ENCODE data around the gene MCC. TPM values are rescaled to one million over a fixed set of nuclear protein-coding genes. Genes with fewer than 3 reads are reported as not detected.

MCC gene
- total RNA-seq, 2 donors from 2014 or later: 164 to 187 TPM

- no peak for TF ChIP-seq CTCF (conservative IDR thresholded peaks at IDR 0.05)
- no peak overlapping the region for H3K27ac ChIP-seq (ENCODE audit: low read depth, low read length)
- 90 to 95% methylated on average over 5 of the region's 5 CpGs for WGBS, 2 experiments (ENCODE audit: insufficient coverage in 1 of 2, insufficient read length in 1 of 2)
- H3K27ac Mint-ChIP-seq: peak overlapping the region; percentile 10
- H3K36me3 ChIP-seq (ENCODE audit: control insufficient read depth, insufficient read depth, low read length): peaks cover 93% of the 10 kb centered on the region
- H3K27me3 ChIP-seq (ENCODE audit: control insufficient read depth, insufficient read depth, low read length, poor library complexity, severe bottlenecking): no peaks in the 10 kb centered on the region
- H3K9me3 Mint-ChIP-seq: peaks cover 5% of the 10 kb centered on the region
- no peaks in the 10 kb centered on the region for H3K27me3 Mint-ChIP-seq (ENCODE audit: insufficient read depth)
- H3K4me1 Mint-ChIP-seq: peaks cover 6% of the 10 kb centered on the region
- peaks cover 93% of the 10 kb centered on the region for H3K36me3 Mint-ChIP-seq (ENCODE audit: low read depth)
- no peak overlapping the region for H3K4me3 ChIP-seq (ENCODE audit: low read length)
- H3K4me1 ChIP-seq (ENCODE audit: control insufficient read depth, insufficient read depth, low read length): no peaks in the 10 kb centered on the region
- no peak overlapping the region for H3K4me3 Mint-ChIP-seq
- DNase-seq: no peak
- no peak overlapping the region for H3K9ac ChIP-seq (ENCODE audit: extremely low read depth, low read length, poor library complexity, severe bottlenecking)
- H3K9me3 ChIP-seq (ENCODE audit: control insufficient read depth, low read length): no peaks in the 10 kb centered on the region
These were observed 417.4 kb downstream of the MCC start for GRCh38 chr5:113070901-113071300.

GRCh38 chr5:113068559-113068958 is 419.7 kb downstream of the MCC start:
- 100% methylated on average over 2 of the region's 2 CpGs; no CpG with 5 or more reads in 1 of the 2 experiments for WGBS, 2 experiments (ENCODE audit: insufficient coverage in 1 of 2, insufficient read length in 1 of 2)
- Histone ChIP-seq H3K27ac (ENCODE audit: low read depth, low read length) (no peak overlapping the region), H3K4me3 (ENCODE audit: low read length) (no peak overlapping the region), H3K9ac (ENCODE audit: extremely low read depth, low read length, poor library complexity, severe bottlenecking) (no peak overlapping the region), H3K36me3 (ENCODE audit: control insufficient read depth, insufficient read depth, low read length) (peaks cover 100% of the 10 kb centered on the region), H3K9me3 (ENCODE audit: control insufficient read depth, low read length) (no peaks in the 10 kb centered on the region), H3K27me3 (ENCODE audit: control insufficient read depth, insufficient read depth, low read length, poor library complexity, severe bottlenecking) (no peaks in the 10 kb centered on the region), H3K4me1 (ENCODE audit: control insufficient read depth, insufficient read depth, low read length) (no peaks in the 10 kb centered on the region)
- Mint-ChIP-seq H3K9me3 (no peaks in the 10 kb centered on the region), H3K27ac (peak overlapping the region; percentile 36), H3K4me3 (no peak overlapping the region), H3K4me1 (peaks cover 4% of the 10 kb centered on the region), H3K27me3 (ENCODE audit: insufficient read depth) (no peaks in the 10 kb centered on the region), H3K36me3 (ENCODE audit: low read depth) (peaks cover 94% of the 10 kb centered on the region)
- no peak for DNase-seq
- no peak for TF ChIP-seq CTCF (conservative IDR thresholded peaks at IDR 0.05)

- Mint-ChIP-seq H3K36me3 (ENCODE audit: low read depth) (peaks cover 94% of the 10 kb centered on the region), H3K27me3 (ENCODE audit: insufficient read depth) (no peaks in the 10 kb centered on the region), H3K27ac (no peak overlapping the region), H3K9me3 (no peaks in the 10 kb centered on the region), H3K4me1 (peaks cover 2% of the 10 kb centered on the region), H3K4me3 (no peak overlapping the region)
- WGBS, 2 experiments (ENCODE audit: insufficient coverage in 1 of 2, insufficient read length in 1 of 2): 96 to 99% methylated on average over 18 to 19 of the region's 19 CpGs
- Histone ChIP-seq H3K4me1 (ENCODE audit: control insufficient read depth, insufficient read depth, low read length) (no peaks in the 10 kb centered on the region), H3K9me3 (ENCODE audit: control insufficient read depth, low read length) (no peaks in the 10 kb centered on the region), H3K4me3 (ENCODE audit: low read length) (no peak overlapping the region), H3K27me3 (ENCODE audit: control insufficient read depth, insufficient read depth, low read length, poor library complexity, severe bottlenecking) (no peaks in the 10 kb centered on the region), H3K9ac (ENCODE audit: extremely low read depth, low read length, poor library complexity, severe bottlenecking) (no peak overlapping the region), H3K27ac (ENCODE audit: low read depth, low read length) (no peak overlapping the region), H3K36me3 (ENCODE audit: control insufficient read depth, insufficient read depth, low read length) (peaks cover 100% of the 10 kb centered on the region)
- no peak for TF ChIP-seq CTCF (conservative IDR thresholded peaks at IDR 0.05)
- DNase-seq: no peak
These were observed 420.5 kb downstream of the MCC start for GRCh38 chr5:113067635-113068344.
